OCI-LY1 (cell line): ENCODE results near the gene CDH4.

ENCODE experiments used
- EZH2 ChIP-seq: fragments of 200-600 bp; sonication (generic), shearing (Covaris generic); IDR thresholded peaks from 2 replicates; pipeline ENCODE4 v1.8.0; 2017; ENCODE audit warnings: borderline replicate concordance, mixed run types, mild to moderate bottlenecking, antibody characterized with exemption, low read length, moderate library complexity, mixed read lengths
- TF ChIP-seq, protein P1 (sequence below): fragments of 200-600 bp; sonication (generic), shearing (Covaris generic); IDR thresholded peaks from 2 replicates; pipeline ENCODE4 v1.5.1; 2017; ENCODE audit warnings: mild to moderate bottlenecking, antibody characterized with exemption, low read length, moderate library complexity, mixed read lengths

DNA sequence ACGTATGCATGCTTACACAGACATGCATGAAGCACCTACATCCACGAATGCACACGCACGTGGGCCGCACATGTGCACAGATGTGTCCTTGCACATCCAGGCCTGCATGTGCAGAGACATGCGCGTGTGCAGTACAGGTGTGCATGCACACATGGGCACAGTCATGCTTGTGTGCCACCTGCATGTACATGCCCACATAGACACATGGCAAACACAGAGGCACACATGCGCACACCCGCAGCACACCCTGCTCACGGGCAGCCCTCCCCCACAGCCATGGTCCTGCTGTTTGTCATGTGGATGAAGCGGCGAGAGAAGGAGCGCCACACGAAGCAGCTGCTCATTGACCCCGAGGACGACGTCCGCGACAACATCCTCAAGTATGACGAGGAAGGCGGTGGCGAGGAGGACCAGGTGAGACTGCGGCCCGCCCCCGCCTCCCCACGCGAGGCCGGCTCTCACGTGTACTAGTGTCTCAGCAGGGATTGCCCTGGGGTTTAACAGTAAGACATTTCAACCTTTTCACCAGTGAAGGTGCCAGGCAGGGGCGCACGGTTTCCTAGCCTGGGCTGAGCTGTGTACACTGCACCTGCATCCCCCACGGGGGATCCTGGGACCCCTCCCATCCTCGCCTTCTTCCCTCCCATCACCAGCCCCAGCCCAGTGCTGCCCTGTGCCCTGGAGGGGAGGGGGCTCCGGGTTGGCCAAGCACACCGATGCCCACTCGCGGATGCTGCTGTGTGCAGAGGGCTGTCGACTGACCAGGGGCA, 680.8 kb downstream of the CDH4 start:
- TF ChIP-seq, protein P1, sequence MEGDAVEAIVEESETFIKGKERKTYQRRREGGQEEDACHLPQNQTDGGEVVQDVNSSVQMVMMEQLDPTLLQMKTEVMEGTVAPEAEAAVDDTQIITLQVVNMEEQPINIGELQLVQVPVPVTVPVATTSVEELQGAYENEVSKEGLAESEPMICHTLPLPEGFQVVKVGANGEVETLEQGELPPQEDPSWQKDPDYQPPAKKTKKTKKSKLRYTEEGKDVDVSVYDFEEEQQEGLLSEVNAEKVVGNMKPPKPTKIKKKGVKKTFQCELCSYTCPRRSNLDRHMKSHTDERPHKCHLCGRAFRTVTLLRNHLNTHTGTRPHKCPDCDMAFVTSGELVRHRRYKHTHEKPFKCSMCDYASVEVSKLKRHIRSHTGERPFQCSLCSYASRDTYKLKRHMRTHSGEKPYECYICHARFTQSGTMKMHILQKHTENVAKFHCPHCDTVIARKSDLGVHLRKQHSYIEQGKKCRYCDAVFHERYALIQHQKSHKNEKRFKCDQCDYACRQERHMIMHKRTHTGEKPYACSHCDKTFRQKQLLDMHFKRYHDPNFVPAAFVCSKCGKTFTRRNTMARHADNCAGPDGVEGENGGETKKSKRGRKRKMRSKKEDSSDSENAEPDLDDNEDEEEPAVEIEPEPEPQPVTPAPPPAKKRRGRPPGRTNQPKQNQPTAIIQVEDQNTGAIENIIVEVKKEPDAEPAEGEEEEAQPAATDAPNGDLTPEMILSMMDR: no peak
- TF ChIP-seq EZH2: no peak
